Measurements from ENCODE around the gene CFDP1.

- no peak for TF ChIP-seq ISX (CRISPR knock-in tag; conservative IDR thresholded peaks at IDR 0.05)
- TF ChIP-seq SETDB1 (CRISPR knock-in tag; IDR thresholded peaks at IDR 0.05; ENCODE audit: borderline replicate concordance) = 0 out of 2 replicates have a peak, but pooled peaks have one; percentile 30
- no peak for TF ChIP-seq POLR2A (IDR thresholded peaks at IDR 0.05; ENCODE audit: insufficient read depth in 1 of 2, low read depth in 2 of 2, low read length in 2 of 2)
- no peak for TF ChIP-seq FOSL1 (CRISPR knock-in tag; IDR thresholded peaks at IDR 0.05; ENCODE audit: borderline replicate concordance)
- TF ChIP-seq MAZ (IDR thresholded peaks at IDR 0.05; ENCODE audit: borderline replicate concordance, low read depth, low read length) = no peak
- no peak for TF ChIP-seq MAZ (CRISPR knock-in tag; IDR thresholded peaks at IDR 0.05; ENCODE audit: low read depth)
- no peak for TF ChIP-seq ETV6 (CRISPR knock-in tag; conservative IDR thresholded peaks at IDR 0.05)
- no peak for TF ChIP-seq FOXP1 (IDR thresholded peaks at IDR 0.05)
- no peak for TF ChIP-seq FOXP1 (CRISPR knock-in tag; IDR thresholded peaks at IDR 0.05)
- no peak for TF ChIP-seq ZNF230 (CRISPR knock-in tag; IDR thresholded peaks at IDR 0.05)
- no peak for TF ChIP-seq ZNF274 (CRISPR knock-in tag; IDR thresholded peaks at IDR 0.05)
- TF ChIP-seq JUN (CRISPR knock-in tag; IDR thresholded peaks at IDR 0.05) = no peak
- TF ChIP-seq DNMT1 (CRISPR knock-in tag; IDR thresholded peaks at IDR 0.05) = no peak
- TF ChIP-seq SMARCC2 (IDR thresholded peaks at IDR 0.05) = no peak
- TF ChIP-seq CTCF (CRISPR knock-in tag; IDR thresholded peaks at IDR 0.05) = no peak
- no peak for TF ChIP-seq EP300 (IDR thresholded peaks at IDR 0.05; ENCODE audit: low read depth in 2 of 2, low read length in 2 of 2)
- no peak for TF ChIP-seq EP300 (CRISPR knock-in tag; IDR thresholded peaks at IDR 0.05; ENCODE audit: borderline replicate concordance)
Observed at GRCh38 chr16:75460446-75460845, 27.1 kb upstream of the CFDP1 start.

Measured in HepG2 (cell line).